Measurements from ENCODE around the gene EXD3.

Gene EXD3

DNA sequence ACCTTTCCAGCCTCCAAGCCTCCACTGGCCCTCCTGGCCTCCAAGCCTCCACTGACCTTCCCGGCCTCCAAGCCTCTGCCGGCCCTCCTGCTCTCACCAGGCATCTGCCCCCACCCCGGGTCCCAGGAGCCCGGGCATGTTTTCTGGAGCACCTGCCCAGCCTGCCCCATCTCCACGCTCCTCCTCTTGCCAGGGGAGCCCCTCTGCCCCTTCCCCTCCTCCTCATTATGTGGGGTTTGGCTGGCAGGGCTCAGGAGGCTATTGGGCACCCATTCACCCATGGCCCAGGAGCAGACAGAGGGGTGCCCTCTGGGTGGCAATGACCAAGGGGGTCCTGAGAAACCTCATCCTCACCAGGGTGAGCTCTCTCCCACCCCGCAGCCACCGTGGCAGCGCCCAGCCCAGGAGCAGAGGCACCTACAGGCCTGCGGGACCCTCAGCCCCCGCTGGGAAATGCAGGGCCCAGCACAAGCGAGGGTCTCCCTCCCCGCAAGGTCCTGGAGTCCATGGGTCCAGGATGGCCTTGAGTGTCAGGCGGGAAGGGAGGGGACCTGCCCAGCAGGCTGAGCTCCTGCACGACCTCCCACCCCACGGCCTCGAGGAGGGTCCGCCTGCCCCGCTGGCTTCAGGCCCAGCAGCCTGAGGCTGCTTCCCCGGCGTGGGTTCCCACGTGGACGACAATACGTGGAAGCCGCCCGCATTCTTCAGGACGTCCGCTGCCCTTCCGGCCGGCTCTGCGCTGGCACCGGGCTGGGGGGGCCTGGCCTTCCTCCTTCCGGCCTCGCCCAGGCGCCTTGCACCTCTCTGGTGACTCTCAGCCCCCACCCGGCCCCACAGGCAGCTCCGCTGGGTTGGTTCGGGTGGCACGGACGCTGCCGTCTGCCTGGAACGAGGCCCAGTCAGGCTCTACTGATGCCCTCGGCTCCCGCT lies 69.5 kb downstream of the EXD3 start:
- no peak for DNase-seq (ENCODE audit: low read depth)
- TF ChIP-seq CTCF (conservative IDR thresholded peaks at IDR 0.05; ENCODE audit: low read depth, low read length) = no peak

DNA sequence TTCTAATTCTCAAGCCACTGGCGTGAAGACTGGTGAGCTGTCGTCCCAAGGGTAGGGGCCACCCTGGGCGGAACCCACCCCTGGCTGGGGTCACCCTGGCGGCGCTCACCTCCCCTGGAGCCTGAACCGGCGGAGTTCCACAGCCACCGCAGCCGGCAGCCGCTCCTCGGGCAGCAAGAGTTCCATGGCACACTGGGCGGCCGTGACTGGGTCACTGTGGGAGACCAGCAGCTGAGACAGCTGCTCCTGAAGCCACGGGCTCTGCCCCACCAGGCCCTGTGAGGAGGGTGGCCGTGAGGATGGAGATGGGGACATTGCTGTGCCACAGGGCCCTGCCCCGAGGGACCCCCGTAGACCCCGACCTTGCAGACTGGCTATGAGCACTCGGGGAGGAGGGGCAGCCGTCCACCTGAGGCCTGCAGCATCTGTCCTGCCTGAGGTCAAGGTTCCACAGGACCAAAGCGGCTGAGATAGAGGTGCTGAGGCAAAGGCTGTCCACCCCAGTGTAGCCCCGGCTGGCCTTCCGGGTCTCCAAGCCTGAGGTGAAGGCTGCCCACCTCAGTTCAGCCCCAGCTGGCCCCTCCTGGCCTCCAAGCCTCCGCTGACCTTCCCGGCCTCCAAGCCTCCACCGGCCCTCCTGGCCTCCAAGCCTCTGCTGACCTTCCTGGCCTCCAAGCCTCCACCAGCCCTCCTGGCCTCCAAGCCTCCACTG lies 70.3 kb downstream of the EXD3 start:
- no peak overlapping the region for H3K4me3 ChIP-seq (ENCODE audit: low read length)
- TF ChIP-seq CTCF (conservative IDR thresholded peaks at IDR 0.05; ENCODE audit: low read depth, low read length) = no peak
- no peak for DNase-seq (ENCODE audit: low read depth)

More for the DNA sequence above, 69.5 kb downstream of the EXD3 start:
- no peak overlapping the region for H3K4me3 ChIP-seq (ENCODE audit: low read length)

DNA sequence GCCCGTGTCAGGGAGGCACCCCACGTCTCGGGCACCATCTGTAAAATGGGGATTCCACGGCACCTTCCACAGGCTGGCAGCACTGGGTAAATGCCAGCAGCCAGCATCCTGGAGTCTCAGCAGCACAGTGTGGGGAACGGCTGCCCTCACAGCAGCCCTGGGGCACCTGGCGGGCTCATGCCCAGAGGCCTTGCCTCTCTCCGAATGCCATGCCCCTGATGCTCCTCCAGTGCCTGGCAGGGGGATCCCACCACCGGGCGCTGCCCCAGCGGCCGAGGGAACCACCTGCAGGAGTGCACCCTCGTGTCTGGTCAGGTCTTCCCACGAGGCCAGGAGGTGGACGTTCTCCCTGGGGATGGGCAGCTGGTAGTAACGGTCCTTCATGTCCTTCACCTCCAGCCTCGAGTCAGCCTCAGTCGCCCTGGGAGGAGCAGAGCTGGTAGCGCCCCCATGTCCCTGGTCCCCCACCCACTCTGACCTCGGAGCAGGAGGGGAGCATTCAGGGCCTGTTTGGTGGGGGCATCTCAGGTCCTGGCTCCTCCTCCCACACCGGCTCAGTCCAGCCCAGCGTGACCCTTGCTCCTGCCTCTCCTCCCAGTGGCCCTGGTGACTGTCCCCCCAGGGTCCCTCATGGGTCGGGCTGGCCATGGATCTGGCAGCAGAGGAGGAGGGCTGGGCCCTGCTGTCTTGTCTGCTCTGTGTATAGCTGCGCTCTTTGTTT lies 71.0 kb downstream of the EXD3 start:
- no peak for TF ChIP-seq CTCF (conservative IDR thresholded peaks at IDR 0.05; ENCODE audit: low read depth, low read length)
- no peak overlapping the region for H3K4me3 ChIP-seq (ENCODE audit: low read length)
- no peak for DNase-seq (ENCODE audit: low read depth)

GRCh38 chr9:137350696-137351584 lies 72.0 kb downstream of the EXD3 start:
- no peak for TF ChIP-seq CTCF (conservative IDR thresholded peaks at IDR 0.05; ENCODE audit: low read depth, low read length)
- DNase-seq (ENCODE audit: low read depth) = no peak
- no peak overlapping the region for H3K4me3 ChIP-seq (ENCODE audit: low read length)

- TF ChIP-seq CTCF (conservative IDR thresholded peaks at IDR 0.05; ENCODE audit: low read depth, low read length) = no peak
- DNase-seq (ENCODE audit: low read depth) = no peak
- H3K4me3 ChIP-seq (ENCODE audit: low read length) = no peak overlapping the region
Observed at GRCh38 chr9:137349471-137350033, 73.4 kb downstream of the EXD3 start.
